Heart left ventricle (tissue), 16 donors: Measurements from ENCODE around the gene CIB1. TPM values are rescaled to one million over a fixed set of nuclear protein-coding genes. Genes with fewer than 3 reads are reported as not detected.

Experiments used
- ATAC-seq, 4 donors: fragments of 200-7000 bp; cut with Tn5 transposase; one replicate each; pipeline ENCODE4 v1.9.1; 2020 to 2022; ENCODE audit warnings: moderate library complexity in 4 of 4, mild to moderate bottlenecking in 3 of 4, moderate number of reproducible peaks in 1 of 4
- DNase-seq, 5 donors: peaks; one replicate each; pipeline ENCODE4 v3.0.0-alpha.2; 2020
- H3K27ac ChIP-seq, 12 donors: fragments of 200-600 bp; sonication (generic) in 4 of 12; one replicate each; pipeline versions ENCODE4 v1.5.0 to v1.8.0; 2016 to 2022; ENCODE audit warnings: mild to moderate bottlenecking in 2 of 12
- H3K27me3 ChIP-seq, 9 donors: fragments of 200-600 bp; sonication (generic) in 2 of 9; one replicate each; pipeline versions ENCODE4 v1.5.1 to v1.8.0; 2016 to 2022; ENCODE audit warnings: mild to moderate bottlenecking in 3 of 9
- H3K36me3 ChIP-seq, 9 donors: fragments of 200-600 bp; sonication (generic) in 2 of 9; one replicate each; pipeline versions ENCODE4 v1.5.0 to v1.8.0; 2018 to 2022; ENCODE audit warnings: mild to moderate bottlenecking in 2 of 9
- H3K4me1 ChIP-seq, 12 donors: fragments of 200-600 bp; sonication (generic) in 4 of 12; one replicate each; pipeline versions ENCODE4 v1.5.0 to v1.8.0; 2016 to 2022; ENCODE audit warnings: mild to moderate bottlenecking in 3 of 12
- H3K4me3 ChIP-seq, 12 donors: fragments of 200-600 bp; sonication (generic) in 4 of 12; one replicate each; pipeline versions ENCODE4 v1.5.0 to v1.8.0; 2017 to 2022; ENCODE audit warnings: mild to moderate bottlenecking in 9 of 12, moderate library complexity in 4 of 12
- H3K9me3 ChIP-seq, 12 donors: fragments of 200-600 bp; sonication (generic) in 4 of 12; one replicate each; pipeline versions ENCODE4 v1.5.0 to v1.8.0; 2016 to 2022; ENCODE audit warnings: mild to moderate bottlenecking in 1 of 12
- POLR2A ChIP-seq, 2 donors: fragments of 450-650 bp; IDR thresholded peaks; one replicate each; pipeline ENCODE4 v1.6.1; 2017; ENCODE audit warnings: antibody characterized with exemption in 2 of 2, mild to moderate bottlenecking in 2 of 2, moderate library complexity in 2 of 2
- WGBS, 4 donors: extraction: QIAGEN DNeasy Blood & Tissue Kit in 2 of 4; methylation state at CpG; one replicate each; pipeline versions ENCODE4 v1.1.5 to v1.1.7; 2013 to 2018; 5-methylcytosine and 5-hydroxymethylcytosine counted together
- intact Hi-C, 10 donors: fragments of 100-400 bp; cut with DNase I; formaldehyde crosslinking; loops; one replicate each; pipeline versions ENCODE4 v1.11.1 to v1.14.2; 2022
- polyA plus RNA-seq, 2 donors: library from polyadenylated mRNA; stranded (reverse); fragments of 200-250 nt; gene quantifications; one replicate each; pipeline ENCODE4 v1.2.3, GENCODE V29; 2013
- total RNA-seq, 9 donors: library from RNA; depleted of rRNA in 2 of 9; stranded (reverse); fragments of >200 nt in 2 of 9; fragmentation: NEBNext Ultra II Directional in 3 of 9; extraction: Animal tissue kit (Norgen Biotek cat#: 25700) in 3 of 9; gene quantifications; one replicate each; pipeline versions ENCODE4 v1.1.0 to v1.2.4, GENCODE V29; 2016 to 2023
- TF ChIP-seq, protein P1 (sequence below), 12 donors: fragments of 200-600 bp; sonication (generic) in 4 of 12; IDR thresholded peaks; one replicate each; pipeline versions ENCODE4 v1.5.0 to v1.8.0; 2018 to 2022; ENCODE audit warnings: antibody characterized with exemption in 12 of 12, mild to moderate bottlenecking in 5 of 12
- donor health status: ischemic (EF 13 %, LVEDD 7.1; RV severe dilation, severe dysfunction).
- donor health status: healthy with polysubstance abuse.
- donor health status: DM: no; HTN: yes; CAD: no.
- donor health status: DM: no; HTN: no; CAD: no.
- donor health status: ischemic (EF 25% LVEDD 6.9; RV normal size, moderate dysfunction).
- donor health status: ischemic (EF 25% LVEDD 5.7; RV mildly dilated, moderate dysfunction).
- donor health status: healthy.
- donor health status: DM: yes; HTN: yes; CAD: no.
- donor health status: ischemic (EF 35%, LVEDD 5.7; RV mildly dilated, moderate dysfunction).
- donor health status: nonischemic (EF 11% LVEDD 7.7; RV severe dilation, severe dysfunction).
- donor health status: DM: yes; HTN: yes; CAD: no.
- donor health status: PGD.
- donor health status: ischemic (EF 29% LVEDD 5.4; RV normal size, mild dysfunction).
- donor health status: nonischemic (EF 23%, LVEDD 6.1; RV moderate dilation, normal function).

Gene CIB1
- total and polyA plus RNA-seq, 11 donors, result 38.7 to 145 (median 80.8) TPM

DNA sequence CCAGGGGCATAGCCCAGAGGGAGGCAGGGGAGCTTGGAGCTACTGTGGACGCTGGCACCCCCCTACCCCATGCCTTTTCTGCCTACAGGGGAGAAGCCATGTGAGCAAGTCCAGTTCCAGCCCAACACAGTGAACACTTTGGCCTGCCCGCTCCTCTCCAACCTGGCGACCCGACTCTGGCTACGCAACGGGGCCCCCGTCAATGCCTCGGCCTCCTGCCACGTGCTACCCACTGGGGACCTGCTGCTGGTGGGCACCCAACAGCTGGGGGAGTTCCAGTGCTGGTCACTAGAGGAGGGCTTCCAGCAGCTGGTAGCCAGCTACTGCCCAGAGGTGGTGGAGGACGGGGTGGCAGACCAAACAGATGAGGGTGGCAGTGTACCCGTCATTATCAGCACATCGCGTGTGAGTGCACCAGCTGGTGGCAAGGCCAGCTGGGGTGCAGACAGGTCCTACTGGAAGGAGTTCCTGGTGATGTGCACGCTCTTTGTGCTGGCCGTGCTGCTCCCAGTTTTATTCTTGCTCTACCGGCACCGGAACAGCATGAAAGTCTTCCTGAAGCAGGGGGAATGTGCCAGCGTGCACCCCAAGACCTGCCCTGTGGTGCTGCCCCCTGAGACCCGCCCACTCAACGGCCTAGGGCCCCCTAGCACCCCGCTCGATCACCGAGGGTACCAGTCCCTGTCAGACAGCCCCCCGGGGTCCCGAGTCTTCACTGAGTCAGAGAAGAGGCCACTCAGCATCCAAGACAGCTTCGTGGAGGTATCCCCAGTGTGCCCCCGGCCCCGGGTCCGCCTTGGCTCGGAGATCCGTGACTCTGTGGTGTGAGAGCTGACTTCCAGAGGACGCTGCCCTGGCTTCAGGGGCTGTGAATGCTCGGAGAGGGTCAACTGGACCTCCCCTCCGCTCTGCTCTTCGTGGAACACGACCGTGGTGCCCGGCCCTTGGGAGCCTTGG lies 5.6 kb downstream of the CIB1 start:
- Histone ChIP-seq H3K27ac (peak overlapping the region in 2 of 12 donors; percentile 28 to 70), H3K4me1 (peaks cover 0 to 45% (median 23%) of the 10 kb centered on the region in 12 donors), H3K9me3 (no peaks in the 10 kb centered on the region), H3K4me3 (no peak overlapping the region), H3K27me3 (no peaks in the 10 kb centered on the region), H3K36me3 (peaks cover 0 to 90% (median 79%) of the 10 kb centered on the region in 9 donors)
- TF ChIP-seq, protein P1, sequence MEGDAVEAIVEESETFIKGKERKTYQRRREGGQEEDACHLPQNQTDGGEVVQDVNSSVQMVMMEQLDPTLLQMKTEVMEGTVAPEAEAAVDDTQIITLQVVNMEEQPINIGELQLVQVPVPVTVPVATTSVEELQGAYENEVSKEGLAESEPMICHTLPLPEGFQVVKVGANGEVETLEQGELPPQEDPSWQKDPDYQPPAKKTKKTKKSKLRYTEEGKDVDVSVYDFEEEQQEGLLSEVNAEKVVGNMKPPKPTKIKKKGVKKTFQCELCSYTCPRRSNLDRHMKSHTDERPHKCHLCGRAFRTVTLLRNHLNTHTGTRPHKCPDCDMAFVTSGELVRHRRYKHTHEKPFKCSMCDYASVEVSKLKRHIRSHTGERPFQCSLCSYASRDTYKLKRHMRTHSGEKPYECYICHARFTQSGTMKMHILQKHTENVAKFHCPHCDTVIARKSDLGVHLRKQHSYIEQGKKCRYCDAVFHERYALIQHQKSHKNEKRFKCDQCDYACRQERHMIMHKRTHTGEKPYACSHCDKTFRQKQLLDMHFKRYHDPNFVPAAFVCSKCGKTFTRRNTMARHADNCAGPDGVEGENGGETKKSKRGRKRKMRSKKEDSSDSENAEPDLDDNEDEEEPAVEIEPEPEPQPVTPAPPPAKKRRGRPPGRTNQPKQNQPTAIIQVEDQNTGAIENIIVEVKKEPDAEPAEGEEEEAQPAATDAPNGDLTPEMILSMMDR (IDR thresholded peaks at IDR 0.05), result no peak
- TF ChIP-seq POLR2A (IDR thresholded peaks at IDR 0.05), result no peak
- DNase-seq (no peak), ATAC-seq (no peak)
- intact Hi-C loops, result no loop called here
- 91 to 96% (median 92%) methylated on average over 30 to 38 of the region's 38 CpGs for WGBS, 4 donors

DNA sequence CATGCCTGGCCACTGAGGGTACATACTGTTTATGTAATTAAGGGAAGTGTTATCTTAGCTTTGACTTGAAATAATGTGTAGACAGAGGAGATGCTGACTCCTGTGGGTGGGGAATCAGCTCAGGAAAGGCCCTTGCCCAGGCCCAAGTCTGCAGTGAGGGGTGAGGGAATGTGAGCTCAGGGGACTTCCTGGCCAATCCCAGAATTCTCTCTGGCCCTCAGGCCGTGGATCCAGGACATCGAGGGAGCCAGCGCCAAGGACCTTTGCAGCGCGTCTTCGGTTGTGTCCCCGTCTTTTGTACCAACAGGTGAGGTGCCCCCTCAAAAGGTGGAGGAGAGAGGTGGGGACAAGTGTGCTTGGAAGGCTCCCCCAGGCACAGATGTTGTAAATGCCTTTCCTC lies 6.4 kb downstream of the CIB1 start:
- Histone ChIP-seq H3K27ac (no peak overlapping the region), H3K27me3 (no peaks in the 10 kb centered on the region), H3K9me3 (no peaks in the 10 kb centered on the region), H3K4me3 (no peak overlapping the region), H3K36me3 (peaks cover 0 to 94% (median 82%) of the 10 kb centered on the region in 9 donors), H3K4me1 (peaks cover 0 to 38% (median 17%) of the 10 kb centered on the region in 12 donors)
- ATAC-seq (no peak), DNase-seq (no peak)
- WGBS, 4 donors, result 86 to 91% (median 90%) methylated on average over 7 of the region's 7 CpGs
- TF ChIP-seq, protein P1 (IDR thresholded peaks at IDR 0.05), result no peak
- no peak for TF ChIP-seq POLR2A (IDR thresholded peaks at IDR 0.05)
- intact Hi-C loops, result no loop called here

DNA sequence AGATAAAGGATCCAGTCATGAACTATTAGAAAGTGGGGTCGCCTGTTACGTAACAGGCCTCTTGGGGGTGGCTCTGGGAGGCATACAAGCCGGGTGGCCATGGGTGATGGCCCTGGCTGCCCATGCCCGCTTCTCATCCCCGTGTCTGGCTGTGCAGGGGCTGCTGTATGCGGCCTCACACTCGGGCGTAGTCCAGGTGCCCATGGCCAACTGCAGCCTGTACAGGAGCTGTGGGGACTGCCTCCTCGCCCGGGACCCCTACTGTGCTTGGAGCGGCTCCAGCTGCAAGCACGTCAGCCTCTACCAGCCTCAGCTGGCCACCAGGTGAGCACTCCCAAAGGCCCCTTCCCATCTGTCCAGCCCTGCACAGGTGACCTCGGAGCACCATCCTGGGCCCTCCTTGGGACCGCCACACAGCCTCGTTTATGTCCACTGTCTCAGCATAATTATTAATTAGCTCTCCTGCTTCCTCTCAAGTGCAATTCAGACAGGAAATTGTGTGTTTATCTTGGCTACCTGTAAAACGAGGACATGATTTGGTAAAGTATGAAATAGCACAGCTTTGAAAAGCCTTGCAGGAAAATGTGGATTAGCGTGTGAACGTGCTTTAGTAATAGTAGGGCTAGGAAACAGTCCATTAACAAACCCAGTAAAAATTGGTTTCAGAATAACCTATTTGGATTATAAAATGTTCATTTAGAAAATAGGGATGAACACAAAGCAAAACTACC lies 8.1 kb downstream of the CIB1 start:
- DNase-seq, result no peak
- peaks cover 0 to 31% (median 13%) of the 10 kb centered on the region in 12 donors for H3K4me1 ChIP-seq
- H3K27ac ChIP-seq, result no peak overlapping the region
- no peaks in the 10 kb centered on the region for H3K27me3 ChIP-seq
- H3K9me3 ChIP-seq, result no peaks in the 10 kb centered on the region
- no peak for TF ChIP-seq POLR2A (IDR thresholded peaks at IDR 0.05)
- TF ChIP-seq, protein P1 (IDR thresholded peaks at IDR 0.05), result no peak
- H3K4me3 ChIP-seq, result no peak overlapping the region
- intact Hi-C loops, result no loop called here
- ATAC-seq, result no peak
- WGBS, 4 donors, result 67 to 83% (median 76%) methylated on average over 7 to 18 of the region's 18 CpGs
- H3K36me3 ChIP-seq, result peaks cover 0 to 84% (median 72%) of the 10 kb centered on the region in 9 donors

- intact Hi-C loops, result no loop called here
- H3K27ac ChIP-seq, result no peak overlapping the region
Observed at GRCh38 chr15:90225047-90225446, 8.7 kb downstream of the CIB1 start.

More at GRCh38 chr15:90225047-90225446, 8.7 kb downstream of the CIB1 start:
- peaks cover 0 to 78% (median 69%) of the 10 kb centered on the region in 9 donors for H3K36me3 ChIP-seq
- H3K4me1 ChIP-seq, result peaks cover 0 to 25% (median 11%) of the 10 kb centered on the region in 12 donors
- no peak for ATAC-seq
- no peak for DNase-seq
- H3K9me3 ChIP-seq, result no peaks in the 10 kb centered on the region
- no peak overlapping the region for H3K4me3 ChIP-seq
- H3K27me3 ChIP-seq, result no peaks in the 10 kb centered on the region
- TF ChIP-seq, protein P1 (IDR thresholded peaks at IDR 0.05), result no peak
- no peak for TF ChIP-seq POLR2A (IDR thresholded peaks at IDR 0.05)
- 87 to 97% (median 92%) methylated on average over 10 to 17 of the region's 17 CpGs for WGBS, 4 donors
